Measurements from ENCODE around the gene ADGRB3. TPM values are rescaled to one million over a fixed set of nuclear protein-coding genes. Genes with fewer than 3 reads are reported as not detected.

ADGRB3 gene
- total RNA-seq, 1 donor from 2014 or later = 5.1 TPM

GRCh38 chr6:68701159-68701558 is 66.1 kb downstream of the ADGRB3 start:
- no peak for DNase-seq (ENCODE audit: low spot score)

GRCh38 chr6:68704485-68704884 is 69.4 kb downstream of the ADGRB3 start:
- DNase-seq (ENCODE audit: low spot score) = no peak

DNA sequence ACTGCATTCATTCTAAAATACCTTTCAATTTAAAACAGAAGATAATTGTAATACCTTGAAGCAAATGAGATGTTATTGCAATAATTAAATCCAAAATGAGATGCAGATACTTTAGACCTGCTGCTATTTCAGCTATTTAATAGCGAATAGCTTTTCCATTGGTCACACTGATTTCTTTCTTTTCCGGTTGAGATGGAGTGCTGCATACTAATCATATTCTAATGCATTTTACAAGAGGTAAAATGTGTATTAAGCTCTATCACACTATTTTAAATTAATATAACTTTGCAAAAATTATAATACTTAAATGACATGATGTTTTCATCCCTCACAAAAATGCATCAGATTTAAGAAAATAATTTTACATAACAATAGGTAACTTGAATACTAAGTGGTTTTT is 74.0 kb downstream of the ADGRB3 start:
- no peak for DNase-seq (ENCODE audit: low spot score)

GRCh38 chr6:68709882-68710281 is 74.8 kb downstream of the ADGRB3 start:
- DNase-seq (ENCODE audit: low spot score) = no peak

- no peak for DNase-seq (ENCODE audit: low spot score)
These were observed 75.4 kb downstream of the ADGRB3 start for GRCh38 chr6:68710496-68710895.

DNA sequence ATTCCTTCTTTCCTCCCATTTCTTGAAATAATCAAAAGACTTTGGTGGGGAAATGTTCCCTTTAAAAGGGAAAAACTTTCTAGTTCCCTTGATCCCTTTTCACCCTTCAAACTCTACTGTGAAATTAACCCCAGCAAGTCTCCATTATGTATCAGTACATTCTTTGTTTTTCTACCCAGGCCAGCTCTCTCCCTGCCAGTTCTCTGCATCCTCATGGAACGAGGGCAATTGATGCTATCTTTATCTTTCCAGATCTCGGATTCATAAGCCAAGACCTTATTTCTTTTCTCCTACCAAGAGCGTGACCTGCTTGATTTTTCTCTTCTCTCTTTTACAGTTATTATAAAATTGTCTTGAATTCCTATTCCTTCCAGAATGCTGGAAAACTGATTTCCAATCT is 75.8 kb downstream of the ADGRB3 start:
- DNase-seq (ENCODE audit: low spot score) = no peak

GRCh38 chr6:68711386-68712000 is 76.4 kb downstream of the ADGRB3 start:
- DNase-seq (ENCODE audit: low spot score) = no peak

GRCh38 chr6:68716620-68717019 is 81.5 kb downstream of the ADGRB3 start:
- DNase-seq (ENCODE audit: low spot score) = peak; percentile 63

- DNase-seq (ENCODE audit: low spot score) = no peak
These were observed 83.4 kb downstream of the ADGRB3 start for GRCh38 chr6:68718385-68719073.

DNA sequence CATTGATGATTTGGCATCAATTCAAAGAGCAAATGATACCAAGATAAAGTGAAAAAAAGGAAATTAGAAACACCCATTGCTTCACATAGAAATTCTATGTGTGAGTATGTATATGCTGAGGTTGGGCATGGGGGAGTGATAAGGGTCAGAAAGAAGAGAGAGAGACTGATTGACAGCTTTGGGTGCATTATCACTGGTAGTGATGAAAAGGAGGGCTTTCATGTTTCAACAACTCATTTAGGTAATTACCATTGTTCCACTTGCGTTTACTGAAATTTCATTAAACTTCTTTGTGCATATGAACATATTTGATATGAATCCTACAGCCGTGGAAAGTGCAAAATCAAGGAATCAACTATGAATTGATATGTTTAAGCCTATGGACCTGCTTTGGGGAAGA is 84.7 kb downstream of the ADGRB3 start:
- no peak for DNase-seq (ENCODE audit: low spot score)

GRCh38 chr6:68722891-68723527 is 87.9 kb downstream of the ADGRB3 start:
- DNase-seq (ENCODE audit: low spot score) = no peak

DNA sequence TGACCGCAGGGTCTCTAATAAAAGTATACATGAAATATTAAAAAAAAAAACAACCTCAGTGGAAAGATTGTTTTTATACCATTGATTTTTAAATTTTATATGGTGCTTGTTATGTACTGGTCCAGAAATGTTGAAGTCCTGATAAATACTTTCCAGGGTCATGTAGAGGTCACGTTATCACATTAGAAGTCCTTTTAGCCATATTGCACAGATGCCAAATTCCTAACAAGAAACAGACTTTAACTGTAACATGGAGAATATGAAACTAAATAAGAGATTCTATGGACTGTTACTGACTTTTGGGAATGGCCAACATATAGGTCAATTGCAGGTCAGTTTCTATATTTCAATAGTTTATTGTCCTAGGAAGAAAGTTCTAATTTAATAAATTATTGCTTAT is 89.0 kb downstream of the ADGRB3 start:
- peak; percentile 82 for DNase-seq (ENCODE audit: low spot score)

DNA sequence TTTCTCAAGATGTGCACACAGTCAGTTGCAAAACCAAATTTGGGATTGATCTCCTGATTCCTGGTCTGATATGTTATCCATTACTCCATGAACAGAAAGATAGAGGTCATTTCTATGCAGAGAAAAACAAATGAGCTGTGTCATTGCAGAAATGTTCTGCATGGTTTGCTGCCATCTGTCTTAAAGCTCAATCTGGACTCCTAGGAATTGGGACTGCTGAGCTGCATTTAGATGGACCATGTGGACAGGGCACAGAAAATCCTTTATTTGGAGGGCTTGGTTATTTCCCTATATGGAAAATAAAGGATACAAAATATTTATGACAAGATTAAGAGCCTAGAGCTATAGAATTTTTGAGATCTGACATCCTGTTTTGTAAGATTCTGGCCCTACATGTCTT is 91.3 kb downstream of the ADGRB3 start:
- DNase-seq (ENCODE audit: low spot score) = peak; percentile 59

DNA sequence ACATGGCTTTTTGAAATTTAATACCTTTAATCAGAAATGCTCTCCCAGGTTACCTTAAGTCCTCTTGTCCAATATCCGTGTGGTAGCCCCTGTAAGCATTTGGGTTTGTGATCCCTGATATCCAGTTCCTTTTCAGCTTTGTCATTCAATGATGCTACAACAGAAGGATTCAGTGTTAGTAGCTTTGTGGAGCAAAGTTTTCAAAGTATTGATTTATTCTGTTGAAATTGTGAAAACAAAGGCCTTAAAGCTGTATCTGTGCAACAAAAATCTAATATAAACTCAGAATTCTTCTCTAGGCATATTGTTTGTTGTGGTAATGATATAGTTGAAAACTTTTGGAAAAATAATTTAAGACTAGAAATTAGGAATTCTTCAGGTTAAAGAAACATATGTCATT is 91.9 kb downstream of the ADGRB3 start:
- no peak for DNase-seq (ENCODE audit: low spot score)

DNA sequence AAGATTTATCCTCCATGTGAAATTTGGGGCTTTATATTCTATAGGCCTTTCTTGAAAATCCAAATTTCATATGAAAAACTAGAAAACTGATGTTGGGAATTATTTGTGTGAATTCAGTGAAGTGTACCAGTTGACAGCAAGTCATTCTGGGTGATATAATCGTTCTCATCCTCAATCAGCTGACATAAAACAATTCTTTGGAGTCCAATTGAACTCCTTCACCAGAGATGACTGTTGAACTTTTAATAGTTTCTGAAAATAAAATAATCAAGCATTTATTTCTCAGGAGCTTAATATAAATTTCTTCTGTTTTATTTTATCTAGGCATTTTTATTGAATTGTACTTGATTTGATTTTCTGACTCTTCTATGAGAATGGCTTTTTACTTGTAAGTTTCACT is 92.6 kb downstream of the ADGRB3 start:
- DNase-seq (ENCODE audit: low spot score) = peak; percentile 25

- peak; percentile 84 for DNase-seq (ENCODE audit: low spot score)
These were observed 93.3 kb downstream of the ADGRB3 start for GRCh38 chr6:68728159-68728979.

GRCh38 chr6:68729377-68729903 is 94.4 kb downstream of the ADGRB3 start:
- DNase-seq (ENCODE audit: low spot score) = no peak

DNA sequence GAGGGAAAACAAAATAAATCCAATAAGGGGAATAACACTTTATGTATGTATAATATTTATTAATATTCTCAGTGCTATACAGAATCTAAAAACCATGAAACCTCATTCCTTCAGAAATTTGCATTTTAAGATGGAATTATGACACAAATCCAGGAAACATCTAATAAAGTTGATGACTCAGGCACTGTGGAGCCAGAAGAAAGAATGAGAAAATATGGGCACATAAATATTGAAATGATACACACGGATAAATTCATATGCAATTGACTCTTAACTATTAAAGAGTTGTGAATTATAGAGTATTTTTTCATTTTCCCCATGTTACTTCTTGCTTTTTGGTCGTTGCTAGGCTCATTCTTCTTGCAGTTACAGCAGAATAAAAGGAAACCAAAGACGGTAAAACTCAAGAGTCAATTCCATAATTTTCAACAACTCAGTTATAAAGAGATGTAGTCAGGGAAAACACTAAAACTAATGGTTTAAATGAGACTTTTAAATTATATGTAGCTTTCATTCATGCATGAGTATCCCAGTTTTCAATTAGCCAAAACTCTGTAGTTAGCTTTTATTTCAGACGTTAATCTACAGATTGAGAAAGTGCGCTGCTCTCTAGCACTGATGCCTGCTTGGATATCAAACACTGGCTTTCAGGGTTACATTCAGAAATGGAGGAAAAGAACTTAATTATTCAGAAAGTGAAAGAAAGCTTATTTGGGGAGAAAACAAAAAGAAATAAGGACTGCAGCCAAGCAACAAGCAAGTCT is 95.4 kb downstream of the ADGRB3 start:
- no peak for DNase-seq (ENCODE audit: low spot score)

GRCh38 chr6:68732423-68732822 is 97.3 kb downstream of the ADGRB3 start:
- no peak for DNase-seq (ENCODE audit: low spot score)

GRCh38 chr6:68735866-68736265 is 100.8 kb downstream of the ADGRB3 start:
- no peak for DNase-seq (ENCODE audit: low spot score)

- no peak for DNase-seq (ENCODE audit: low spot score)
These were observed 102.0 kb downstream of the ADGRB3 start for GRCh38 chr6:68737061-68737460.
